DOHH2 (cell line): ENCODE results near the gene VPS41.

ENCODE experiments used
- H3F3A ChIP-seq: fragments of 200-600 bp; sonication (generic), shearing (Covaris generic); 2 replicates; pipeline ENCODE4 v1.6.0; 2016; ENCODE audit warnings: antibody characterized with exemption, mild to moderate bottlenecking; ENCODE audit not compliant: control insufficient read depth, insufficient read depth
- H3K27ac ChIP-seq: fragments of 200-600 bp; sonication (generic); 2 replicates; pipeline ENCODE4 v1.5.1; 2014; ENCODE audit warnings: low read depth, mild to moderate bottlenecking, low read length, moderate library complexity
- H3K27me3 ChIP-seq: fragments of 200-600 bp; sonication (generic); 2 replicates; pipeline ENCODE4 v1.6.1; 2014; ENCODE audit warnings: mild to moderate bottlenecking, low read length, mixed read lengths; ENCODE audit not compliant: control insufficient read depth
- H3K36me3 ChIP-seq: fragments of 200-600 bp; sonication (generic); 2 replicates; pipeline ENCODE4 v1.6.1; 2014; ENCODE audit warnings: mild to moderate bottlenecking, low read length, moderate library complexity, mixed read lengths; ENCODE audit not compliant: control insufficient read depth
- H3K4me1 ChIP-seq: fragments of 200-600 bp; sonication (generic); 2 replicates; pipeline ENCODE4 v1.6.1; 2014; ENCODE audit warnings: mild to moderate bottlenecking, low read length, mixed read lengths; ENCODE audit not compliant: control insufficient read depth
- H3K4me2 ChIP-seq: fragments of 200-600 bp; sonication (generic); 2 replicates; pipeline ENCODE4 v1.6.0; 2014; ENCODE audit warnings: mild to moderate bottlenecking, low read length, moderate library complexity
- H3K4me3 ChIP-seq: fragments of 200-600 bp; sonication (generic); 2 replicates; pipeline ENCODE4 v1.5.1; 2014; ENCODE audit warnings: mild to moderate bottlenecking, low read length, mixed read lengths
- H3K79me2 ChIP-seq: fragments of 200-600 bp; sonication (generic); 2 replicates; pipeline ENCODE4 v1.6.1; 2014; ENCODE audit warnings: mild to moderate bottlenecking, low read length, mixed read lengths; ENCODE audit not compliant: control insufficient read depth
- H3K9me2 ChIP-seq: fragments of 200-600 bp; sonication (generic); replicated peaks from 2 replicates; pipeline ENCODE4 v1.6.1; 2014; ENCODE audit warnings: mild to moderate bottlenecking, low read length, mixed read lengths; ENCODE audit not compliant: control insufficient read depth
- H3K9me3 ChIP-seq: fragments of 200-600 bp; sonication (generic); 2 replicates; pipeline ENCODE4 v1.6.1; 2014; ENCODE audit warnings: antibody characterized with exemption, low read length, mixed read lengths; ENCODE audit not compliant: control insufficient read depth, insufficient read depth
- H4K20me1 ChIP-seq: fragments of 200-600 bp; sonication (generic); 2 replicates; pipeline ENCODE4 v1.6.0; 2014; ENCODE audit warnings: low read depth, mild to moderate bottlenecking, antibody characterized with exemption, low read length, moderate library complexity; ENCODE audit not compliant: control insufficient read depth, insufficient read depth
- EZH2phosphoT487 ChIP-seq: fragments of 200-600 bp; sonication (generic); IDR thresholded peaks from 2 replicates; pipeline ENCODE4 v1.6.1; 2017; ENCODE audit warnings: borderline replicate concordance, mild to moderate bottlenecking, antibody characterized with exemption, low read length, moderate library complexity, mixed read lengths
- TF ChIP-seq, protein P1 (sequence below): fragments of 200-600 bp; sonication (generic); IDR thresholded peaks from one replicate; pipeline ENCODE4 v1.5.1; 2014; ENCODE audit warnings: antibody characterized with exemption, mild to moderate bottlenecking, low read depth, low read length; ENCODE audit not compliant: poor library complexity, severe bottlenecking

VPS41 gene

DNA sequence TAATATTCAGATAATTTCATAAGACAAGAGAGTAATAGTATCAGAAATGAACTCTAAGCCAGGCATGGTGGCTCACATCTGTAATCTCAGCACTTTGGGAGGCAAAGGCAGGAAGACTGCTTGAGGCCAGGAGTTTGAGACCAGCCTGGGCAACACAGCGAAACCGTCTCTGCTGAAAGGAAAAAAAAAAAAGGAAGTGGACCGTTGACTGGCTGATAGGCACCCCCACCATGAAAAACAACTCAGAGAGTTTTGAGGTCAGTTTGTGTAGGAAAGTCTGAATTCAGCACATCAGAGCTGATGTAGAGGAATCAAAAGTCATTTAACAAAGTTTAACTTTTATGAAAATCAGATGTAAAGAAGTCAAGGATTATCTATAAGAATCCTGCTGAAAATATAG lies 214.7 kb downstream of the VPS41 start:
- H3K4me2 ChIP-seq = no peak overlapping the region

GRCh38 chr7:38686888-38687287 lies 222.1 kb downstream of the VPS41 start:
- H3K9me2 ChIP-seq = no peaks in the 10 kb centered on the region
- no peak overlapping the region for H3K27ac ChIP-seq
- H3K27me3 ChIP-seq = no peaks in the 10 kb centered on the region
- no peaks in the 10 kb centered on the region for H3K79me2 ChIP-seq
- no peaks in the 10 kb centered on the region for H3K36me3 ChIP-seq
- no peaks in the 10 kb centered on the region; the same call in 1 of the 2 replicates for H3K9me3 ChIP-seq
- H3K4me1 ChIP-seq = no peaks in the 10 kb centered on the region
- no peak overlapping the region for H3K4me2 ChIP-seq
- H3F3A ChIP-seq = no peaks in the 10 kb centered on the region
- H4K20me1 ChIP-seq = no peaks in the 10 kb centered on the region
- no peak overlapping the region for H3K4me3 ChIP-seq
- TF ChIP-seq, protein P1, sequence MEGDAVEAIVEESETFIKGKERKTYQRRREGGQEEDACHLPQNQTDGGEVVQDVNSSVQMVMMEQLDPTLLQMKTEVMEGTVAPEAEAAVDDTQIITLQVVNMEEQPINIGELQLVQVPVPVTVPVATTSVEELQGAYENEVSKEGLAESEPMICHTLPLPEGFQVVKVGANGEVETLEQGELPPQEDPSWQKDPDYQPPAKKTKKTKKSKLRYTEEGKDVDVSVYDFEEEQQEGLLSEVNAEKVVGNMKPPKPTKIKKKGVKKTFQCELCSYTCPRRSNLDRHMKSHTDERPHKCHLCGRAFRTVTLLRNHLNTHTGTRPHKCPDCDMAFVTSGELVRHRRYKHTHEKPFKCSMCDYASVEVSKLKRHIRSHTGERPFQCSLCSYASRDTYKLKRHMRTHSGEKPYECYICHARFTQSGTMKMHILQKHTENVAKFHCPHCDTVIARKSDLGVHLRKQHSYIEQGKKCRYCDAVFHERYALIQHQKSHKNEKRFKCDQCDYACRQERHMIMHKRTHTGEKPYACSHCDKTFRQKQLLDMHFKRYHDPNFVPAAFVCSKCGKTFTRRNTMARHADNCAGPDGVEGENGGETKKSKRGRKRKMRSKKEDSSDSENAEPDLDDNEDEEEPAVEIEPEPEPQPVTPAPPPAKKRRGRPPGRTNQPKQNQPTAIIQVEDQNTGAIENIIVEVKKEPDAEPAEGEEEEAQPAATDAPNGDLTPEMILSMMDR = no peak
- TF ChIP-seq EZH2phosphoT487 = no peak

More for the DNA sequence above, 214.7 kb downstream of the VPS41 start:
- no peak overlapping the region for H3K27ac ChIP-seq
- H4K20me1 ChIP-seq = no peaks in the 10 kb centered on the region
- H3K36me3 ChIP-seq = no peaks in the 10 kb centered on the region
- TF ChIP-seq, protein P1 = no peak
- no peak for TF ChIP-seq EZH2phosphoT487
- H3F3A ChIP-seq = no peaks in the 10 kb centered on the region
- H3K4me3 ChIP-seq = no peak overlapping the region
- H3K9me2 ChIP-seq = no peaks in the 10 kb centered on the region
- H3K27me3 ChIP-seq = no peaks in the 10 kb centered on the region
- no peaks in the 10 kb centered on the region for H3K4me1 ChIP-seq
- H3K9me3 ChIP-seq = no peaks in the 10 kb centered on the region
- H3K79me2 ChIP-seq = no peaks in the 10 kb centered on the region

- Histone ChIP-seq H3F3A (no peaks in the 10 kb centered on the region), H3K4me3 (no peak overlapping the region), H3K9me2 (no peaks in the 10 kb centered on the region), H3K79me2 (no peaks in the 10 kb centered on the region), H3K36me3 (no peaks in the 10 kb centered on the region), H3K27me3 (peaks cover 5% of the 10 kb centered on the region; the same call in 1 of the 2 replicates), H3K4me1 (no peaks in the 10 kb centered on the region), H3K4me2 (no peak overlapping the region), H3K9me3 (no peaks in the 10 kb centered on the region; the same call in 1 of the 2 replicates), H4K20me1 (no peaks in the 10 kb centered on the region), H3K27ac (no peak overlapping the region)
- TF ChIP-seq EZH2phosphoT487 = no peak
- TF ChIP-seq, protein P1 = no peak
Observed at GRCh38 chr7:38685851-38686250, 223.1 kb downstream of the VPS41 start.

GRCh38 chr7:38682606-38683005 lies 226.4 kb downstream of the VPS41 start:
- Histone ChIP-seq H3K79me2 (no peaks in the 10 kb centered on the region), H3K4me1 (no peaks in the 10 kb centered on the region), H3K36me3 (no peaks in the 10 kb centered on the region), H3K9me2 (no peaks in the 10 kb centered on the region), H3F3A (no peaks in the 10 kb centered on the region), H3K27ac (no peak overlapping the region), H3K9me3 (no peaks in the 10 kb centered on the region; the same call in 1 of the 2 replicates), H4K20me1 (no peaks in the 10 kb centered on the region), H3K4me3 (no peak overlapping the region), H3K4me2 (no peak overlapping the region), H3K27me3 (peaks cover 6% of the 10 kb centered on the region; the same call in 1 of the 2 replicates)
- TF ChIP-seq, protein P1 = no peak
- no peak for TF ChIP-seq EZH2phosphoT487
